ENCODE measurements around the gene MCHR2. TPM values are rescaled to one million over a fixed set of nuclear protein-coding genes. Genes with fewer than 3 reads are reported as not detected.
A peak's percentile ranks its signal among the peaks of the same experiment; 100 is the strongest.

Gene MCHR2
- total RNA-seq, 1 donor from 2014 or later, result not detected

DNA sequence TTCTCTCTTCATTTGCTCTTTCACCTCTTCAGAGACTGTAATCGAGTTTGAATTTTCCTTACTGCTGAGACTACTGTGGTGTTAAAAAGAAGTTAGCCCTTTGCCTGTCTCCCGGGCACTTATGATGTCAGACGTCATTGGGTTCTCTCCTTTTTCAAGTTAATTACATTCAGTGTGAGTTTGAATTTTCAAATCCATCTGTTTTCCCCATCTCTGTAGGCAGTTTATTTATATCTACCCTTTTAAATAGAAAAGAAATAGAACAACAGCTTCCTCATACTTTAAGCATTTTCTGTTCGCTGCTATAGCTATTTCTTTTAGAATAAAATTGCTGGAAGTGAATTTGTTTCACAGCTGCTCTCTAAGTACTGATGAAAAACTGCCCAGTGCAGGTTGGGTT is 81.4 kb downstream of the MCHR2 start:
- ATAC-seq, result no peak
- intact Hi-C loops (cut with micrococcal nuclease), result no loop called here
- no peak for DNase-seq

DNA sequence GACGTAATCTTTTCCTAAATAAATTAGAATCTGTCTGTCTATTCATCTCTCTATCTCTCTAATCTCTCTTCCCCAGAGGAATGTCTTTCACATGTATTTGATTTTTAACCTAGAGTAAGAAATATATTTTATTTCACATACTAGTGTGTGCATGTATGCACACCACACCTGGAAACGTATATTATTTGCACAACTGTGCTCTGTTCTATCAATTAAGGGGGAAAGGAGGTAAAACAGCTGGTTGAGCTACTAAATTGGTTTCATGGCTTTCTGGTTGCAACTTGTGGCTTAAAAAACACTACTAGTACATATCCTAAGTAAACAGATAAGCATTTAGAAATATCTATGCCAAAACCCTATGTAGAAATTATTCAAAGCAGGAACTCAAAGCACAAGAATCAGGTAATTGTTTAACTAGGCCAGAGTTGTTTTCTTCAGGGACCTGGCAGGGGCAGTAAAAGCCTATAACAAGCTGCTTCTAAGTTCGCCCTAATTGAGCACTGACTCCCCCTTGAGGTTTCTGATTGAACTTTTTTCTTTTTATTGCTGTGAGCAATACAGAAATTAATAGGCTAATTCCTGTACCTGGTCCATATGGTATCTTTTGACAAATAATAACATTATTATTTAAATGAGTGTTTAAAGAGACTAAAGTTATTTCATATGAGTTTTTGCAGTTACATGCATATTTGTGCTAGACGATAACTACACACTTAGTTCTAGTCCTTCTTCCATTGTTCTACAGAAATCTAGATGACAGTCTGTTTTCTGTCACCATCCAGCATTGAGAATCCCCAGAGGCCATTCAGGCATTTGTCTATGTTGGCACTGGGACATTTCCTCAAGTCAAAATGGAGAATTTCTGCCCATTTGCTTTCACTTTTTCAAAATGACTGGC is 88.6 kb downstream of the MCHR2 start:
- intact Hi-C loops (cut with micrococcal nuclease), result no loop called here
- DNase-seq (no peak), ATAC-seq (peak; percentile 27)

DNA sequence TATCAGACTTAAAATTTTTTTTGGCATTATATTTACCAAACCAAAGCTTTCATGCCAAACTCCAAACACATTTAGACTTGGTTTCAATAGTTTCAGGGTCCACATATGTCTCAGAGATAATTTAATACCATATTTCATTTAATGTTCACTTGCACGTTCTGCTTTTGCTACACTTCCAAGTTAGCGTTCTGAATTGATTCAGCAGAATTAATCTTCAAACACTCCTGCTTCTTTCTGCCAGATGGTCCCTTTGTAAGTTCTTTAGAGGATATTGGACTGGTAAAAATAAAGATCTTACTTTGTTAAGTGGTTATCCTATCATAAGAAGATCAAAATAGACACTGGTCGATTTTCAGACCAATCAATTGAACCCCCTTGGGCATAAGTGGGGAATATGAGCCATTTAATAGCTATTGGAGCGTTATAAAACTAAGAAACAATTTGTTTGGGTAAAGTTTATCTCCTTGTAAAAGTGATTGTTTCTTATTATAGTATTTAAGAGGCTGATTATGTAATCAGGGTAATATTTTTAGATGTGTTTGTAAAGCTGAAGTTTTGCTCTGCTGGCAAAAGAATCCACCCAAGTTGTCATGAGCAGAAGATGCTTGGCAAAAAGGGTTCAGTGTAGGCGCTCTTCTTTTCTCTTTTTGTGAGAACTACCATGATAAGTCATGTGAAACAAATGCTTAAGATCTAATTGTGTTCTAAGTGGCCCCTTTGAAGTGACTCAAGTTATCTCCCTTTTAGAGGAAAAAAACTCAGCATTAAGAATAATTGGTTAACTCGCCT is 92.2 kb downstream of the MCHR2 start:
- intact Hi-C loops (cut with micrococcal nuclease), result no loop called here
- DNase-seq (no peak), ATAC-seq (no peak)

DNA sequence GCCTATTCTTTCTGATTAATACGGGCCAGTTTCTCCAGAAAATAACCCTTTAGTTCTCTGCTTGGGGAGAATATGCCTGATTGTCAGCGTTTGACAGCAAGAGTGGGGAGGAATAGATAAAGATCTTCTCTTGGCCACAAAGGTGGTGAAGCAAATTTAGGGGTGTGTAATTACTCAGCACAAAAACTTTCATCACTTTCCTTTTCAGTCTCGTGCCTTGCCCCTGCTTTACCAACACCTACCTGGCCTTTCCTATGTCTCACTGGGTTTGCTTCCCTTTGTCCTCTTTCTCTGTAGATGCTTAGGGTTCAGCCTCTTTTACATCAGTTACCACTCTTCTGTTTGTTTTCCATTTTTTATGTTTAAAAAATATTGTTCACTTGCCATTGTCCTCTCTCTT is 99.2 kb downstream of the MCHR2 start:
- ATAC-seq, result no peak

DNA sequence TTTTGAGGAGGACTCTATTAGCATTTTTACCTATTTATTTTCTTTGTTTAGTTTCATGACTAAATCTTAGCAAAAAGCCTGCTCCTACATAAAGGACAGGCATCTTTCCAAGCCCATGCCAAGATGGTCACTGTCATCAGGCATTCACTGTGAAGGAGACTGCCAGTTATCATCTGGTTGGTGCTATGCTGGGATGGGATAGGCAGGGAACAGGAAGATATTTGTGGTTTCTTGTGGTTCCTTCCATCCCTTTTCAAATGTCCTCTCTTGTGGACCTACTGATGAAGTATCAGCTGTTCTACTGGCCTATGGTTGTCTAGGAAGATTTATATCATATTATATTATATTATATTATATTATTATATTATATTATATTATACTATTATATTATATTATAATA is 107.0 kb downstream of the MCHR2 start:
- intact Hi-C loops (cut with micrococcal nuclease), result no loop called here
- no peak for ATAC-seq
- DNase-seq, result no peak

More for the DNA sequence above, 99.2 kb downstream of the MCHR2 start:
- DNase-seq, result no peak
- intact Hi-C loops (cut with micrococcal nuclease), result no loop called here

DNA sequence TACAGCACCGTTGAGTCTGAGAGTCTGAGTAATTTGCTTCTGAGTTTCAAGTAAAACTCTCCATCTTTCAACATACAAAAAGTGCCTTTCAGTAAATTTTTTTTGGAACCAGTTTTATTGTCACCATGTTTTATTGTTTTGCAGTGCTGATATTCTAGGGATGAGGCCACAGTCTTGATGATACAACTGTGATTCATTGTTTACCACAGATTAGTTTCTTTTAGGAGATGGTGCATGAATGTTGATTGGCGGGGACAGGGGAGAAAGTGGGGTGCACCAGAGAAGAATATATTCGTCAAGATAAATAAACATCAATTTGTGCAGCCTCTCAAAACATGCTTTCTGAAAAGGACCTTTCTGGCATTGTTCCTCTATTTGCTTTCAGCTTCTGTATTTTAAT is 109.0 kb downstream of the MCHR2 start:
- ATAC-seq (no peak), DNase-seq (no peak)
- intact Hi-C loops (cut with micrococcal nuclease), result no loop called here

DNA sequence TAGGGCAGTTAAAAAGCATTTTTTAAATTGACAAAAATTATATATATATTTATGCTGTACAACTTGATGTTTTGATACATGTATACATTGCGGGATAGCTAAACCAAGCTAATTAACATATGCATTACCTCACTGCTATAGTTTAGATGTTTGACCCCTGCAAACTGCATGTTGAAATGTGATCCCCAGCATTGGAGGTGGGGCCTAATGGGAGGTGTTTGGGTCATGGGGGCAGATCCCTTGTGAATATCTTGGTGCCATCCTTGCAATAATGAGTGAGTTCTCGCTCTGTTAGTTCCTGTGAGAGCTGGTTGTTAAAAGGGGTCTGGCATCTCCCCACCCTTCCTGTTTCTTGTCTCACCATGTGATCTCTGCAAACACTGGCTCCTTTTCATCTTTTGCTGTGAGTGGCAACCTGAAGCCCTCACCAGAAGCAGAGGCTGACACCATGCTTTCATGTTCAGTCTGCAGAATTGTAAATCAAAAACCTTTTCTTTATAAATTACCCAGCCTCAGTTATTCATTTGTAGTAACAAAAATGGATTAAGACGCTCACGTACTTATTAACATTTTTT is 111.8 kb downstream of the MCHR2 start:
- intact Hi-C loops (cut with micrococcal nuclease), result no loop called here
- ATAC-seq (no peak), DNase-seq (no peak)

DNA sequence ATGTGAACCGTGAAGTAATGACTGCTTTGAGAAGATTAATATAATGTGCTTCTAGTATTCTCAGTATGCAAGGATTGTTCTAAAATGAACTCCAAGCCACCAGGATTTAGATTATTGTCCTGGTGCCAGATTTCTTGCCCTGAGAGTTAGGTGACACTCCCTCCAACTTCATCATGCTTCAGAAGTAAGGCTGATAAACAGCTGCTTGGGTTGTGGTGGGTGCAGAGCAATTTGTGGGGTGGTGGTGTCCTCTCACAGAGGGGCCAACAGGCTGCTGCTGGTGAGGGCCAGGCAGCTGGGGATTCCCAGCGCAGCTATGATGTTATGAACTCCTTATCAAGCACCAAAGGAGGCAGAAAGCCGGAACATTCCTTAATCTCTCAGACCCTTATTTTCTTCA is 114.6 kb downstream of the MCHR2 start:
- intact Hi-C loops (cut with micrococcal nuclease), result no loop called here
- no peak for DNase-seq
- no peak for ATAC-seq

DNA sequence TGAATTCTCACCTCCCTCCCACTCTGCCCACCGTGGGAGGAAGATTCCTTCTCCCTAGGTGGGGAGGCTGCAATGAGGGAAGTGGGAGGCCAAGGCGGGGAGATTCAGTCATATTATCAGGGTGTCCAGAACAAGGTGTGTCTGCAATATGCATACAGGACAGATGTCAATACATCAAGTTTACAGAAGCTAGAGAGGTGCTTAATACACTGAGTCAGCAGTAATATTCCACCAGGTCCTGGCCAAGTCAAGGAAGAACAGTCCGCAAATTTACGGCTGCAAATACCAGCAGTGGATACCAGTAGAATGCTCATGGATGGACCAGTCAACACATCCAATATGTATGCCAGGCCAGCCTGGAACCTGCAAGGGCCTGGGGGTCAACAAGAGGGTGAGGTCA is 119.0 kb downstream of the MCHR2 start:
- DNase-seq (no peak), ATAC-seq (no peak)
- intact Hi-C loops (cut with micrococcal nuclease), result no loop called here

DNA sequence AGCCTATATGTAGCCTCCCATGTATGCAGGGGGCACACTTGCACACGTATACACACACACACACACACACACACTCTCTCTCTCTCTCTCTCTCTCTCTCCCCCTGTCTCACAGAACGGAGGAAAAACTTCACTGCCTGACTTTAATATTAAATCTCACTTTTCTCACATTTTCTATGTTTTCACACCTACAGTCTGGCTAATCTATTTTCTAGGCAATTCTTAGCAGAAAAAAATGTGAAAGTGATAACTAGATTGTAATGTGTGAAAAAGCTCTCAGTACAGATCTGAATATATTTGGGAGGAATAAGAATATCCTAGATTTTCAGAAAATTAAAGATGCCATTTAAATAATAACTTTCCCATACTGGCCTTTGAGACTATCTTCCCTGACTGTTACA is 120.9 kb downstream of the MCHR2 start:
- DNase-seq, result no peak
- intact Hi-C loops (cut with micrococcal nuclease), result no loop called here
- ATAC-seq, result no peak

DNA sequence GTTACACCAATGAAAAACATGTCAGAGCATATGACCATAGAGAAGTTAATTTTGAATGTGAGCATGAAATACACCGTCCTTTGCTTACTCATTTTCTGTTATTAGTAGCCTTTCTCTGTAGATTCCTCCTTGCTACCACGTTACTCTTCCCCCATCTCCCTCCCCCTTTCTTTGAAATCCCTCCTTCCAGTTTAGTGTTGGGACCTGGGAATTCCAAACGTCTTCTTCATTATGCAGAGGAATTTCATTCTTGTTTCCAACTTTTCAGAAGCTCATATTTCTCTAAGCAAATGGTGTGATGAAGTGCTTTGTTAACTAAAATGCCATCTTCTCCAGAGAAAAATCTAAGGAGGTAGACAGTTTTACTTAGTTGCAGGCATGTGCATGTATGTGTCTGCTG is 122.4 kb downstream of the MCHR2 start:
- ATAC-seq, result no peak
- DNase-seq, result no peak
- intact Hi-C loops (cut with micrococcal nuclease), result no loop called here
